GM12874 (cell line): ENCODE measurements around the gene RPS6KL1.

Experiments used
- CTCF ChIP-seq: IDR thresholded peaks from 2 replicates; pipeline ENCODE4 v1.5.1; 2011; ENCODE audit warnings: low read depth, mild to moderate bottlenecking, control low read depth, low read length, moderate library complexity; ENCODE audit not compliant: insufficient read depth

The RPS6KL1 gene

GRCh38 chr14:74860899-74861733 lies 61.9 kb downstream of the RPS6KL1 start:
- peak; percentile 79 for TF ChIP-seq CTCF

- no peak for TF ChIP-seq CTCF
Measured at GRCh38 chr14:74859757-74860552, 63.1 kb downstream of the RPS6KL1 start.

GRCh38 chr14:74858022-74858421 lies 65.0 kb downstream of the RPS6KL1 start:
- TF ChIP-seq CTCF = no peak

- no peak for TF ChIP-seq CTCF
Measured at GRCh38 chr14:74856366-74856765, 66.7 kb downstream of the RPS6KL1 start.

- TF ChIP-seq CTCF = no peak
Measured at GRCh38 chr14:74855945-74856344, 67.1 kb downstream of the RPS6KL1 start.

GRCh38 chr14:74855021-74855420 lies 68.0 kb downstream of the RPS6KL1 start:
- no peak for TF ChIP-seq CTCF
